Measurements from ENCODE around the gene MLF2. TPM values are rescaled to one million over a fixed set of nuclear protein-coding genes. Genes with fewer than 3 reads are reported as not detected.

The MLF2 gene
- total RNA-seq, 1 experiment from 2014 or later, result 309 TPM

- ChIA-PET POLR2A (interaction anchor here (1.0 to 2.2 kb wide), 3 partner anchors 10 to 57 kb away, joined by 3 to 10 read pairs (median 7); partner anchors contain the start of genes GPR162 and MLF2), CTCF (interaction anchor here (0.8 to 3.0 kb wide), 3 partner anchors 10 to 11 kb away, joined by 4 to 53 read pairs (median 7); partner anchors contain the start of gene MLF2), RAD21 (ENCODE audit: low non-redundant PET in 1 of 2, low total read pairs in 2 of 2, uncharacterized antibody in 2 of 2, unreplicated experiment in 2 of 2) (interaction anchor here in 1 of 2 experiments (1.1 kb wide), 1 partner anchor 11 kb away, joined by 3 read pairs; the partner anchor contains the start of gene MLF2)
- BruUV-seq (replicated peaks), result no TSS peak
- no peaks in the 10 kb centered on the region for H3K9me3 ChIP-seq (ENCODE audit: control insufficient read depth in 1 of 2, insufficient read depth in 1 of 2, low read depth in 1 of 2, low read length in 2 of 2)
- H3K79me2 ChIP-seq (ENCODE audit: insufficient read depth, low read length), result peaks cover 25% of the 10 kb centered on the region
- H3K9ac ChIP-seq (ENCODE audit: low read length), result peak overlapping the region; percentile 84
- ATAC-seq, result peak; percentile 80
- peak overlapping the region; percentile 85 to 90 for H3K4me3 ChIP-seq (replicated peaks in 1 of 2; ENCODE audit: low read depth in 1 of 2, low read length in 2 of 2)
- no peaks in the 10 kb centered on the region; a peak in 1 of 4 replicates for H3K36me3 ChIP-seq (ENCODE audit: control insufficient read depth in 1 of 2, insufficient read depth in 2 of 2, low read length in 2 of 2)
- DNase-seq (ENCODE audit: low read depth, low spot score), result peak; percentile 99
- H3K27me3 ChIP-seq (ENCODE audit: insufficient read depth, low read length), result no peaks in the 10 kb centered on the region
- TF ChIP-seq POLR2A (IDR thresholded peaks at IDR 0.05; ENCODE audit: borderline replicate concordance, extremely low read depth, insufficient read depth, insufficient read length), result peak; percentile 53
- no peak for TF ChIP-seq TCF7L2 (IDR thresholded peaks at IDR 0.05; ENCODE audit: borderline replicate concordance, extremely low read depth, insufficient read depth, insufficient read length)
- TF ChIP-seq MAX (IDR thresholded peaks at IDR 0.05), result no peak
- H3K9me2 ChIP-seq (ENCODE audit: insufficient read depth), result no peaks in the 10 kb centered on the region
- no peak overlapping the region for H2AFZ ChIP-seq (ENCODE audit: low read depth, low read length, poor library complexity, severe bottlenecking)
- intact Hi-C loops (cut with micrococcal nuclease), result no loop called here
- H3K4me1 ChIP-seq (ENCODE audit: control insufficient read depth in 1 of 2, insufficient read depth in 2 of 2, low read length in 2 of 2), result peaks cover 54 to 74% of the 10 kb centered on the region in 2 experiments
- H3K27ac ChIP-seq (ENCODE audit: low read depth, low read length), result peak overlapping the region; percentile 72
- no peaks in the 10 kb centered on the region for H4K20me1 ChIP-seq (ENCODE audit: insufficient read depth)
- peak overlapping the region; percentile 95 for H3K4me2 ChIP-seq (ENCODE audit: low read length)
Measured at GRCh38 chr12:6764011-6764828, 11.3 kb upstream of the MLF2 start.

GRCh38 chr12:6763380-6763779 is 10.4 kb upstream of the MLF2 start:
- Histone ChIP-seq H3K4me1 (ENCODE audit: control insufficient read depth in 1 of 2, insufficient read depth in 2 of 2, low read length in 2 of 2) (peaks cover 46 to 72% of the 10 kb centered on the region in 2 experiments), H3K9me2 (ENCODE audit: insufficient read depth) (no peaks in the 10 kb centered on the region), H3K27ac (ENCODE audit: low read depth, low read length) (peak overlapping the region; percentile 72), H2AFZ (ENCODE audit: low read depth, low read length, poor library complexity, severe bottlenecking) (no peak overlapping the region), H3K4me3 (replicated peaks in 1 of 2; ENCODE audit: low read depth in 1 of 2, low read length in 2 of 2) (no peak overlapping the region), H3K9ac (ENCODE audit: low read length) (peak overlapping the region; percentile 48), H4K20me1 (ENCODE audit: insufficient read depth) (no peaks in the 10 kb centered on the region), H3K4me2 (ENCODE audit: low read length) (peak overlapping the region; percentile 95), H3K36me3 (ENCODE audit: control insufficient read depth in 1 of 2, insufficient read depth in 2 of 2, low read length in 2 of 2) (no peaks in the 10 kb centered on the region), H3K79me2 (ENCODE audit: insufficient read depth, low read length) (peaks cover 16% of the 10 kb centered on the region), H3K27me3 (ENCODE audit: insufficient read depth, low read length) (no peaks in the 10 kb centered on the region), H3K9me3 (ENCODE audit: control insufficient read depth in 1 of 2, insufficient read depth in 1 of 2, low read depth in 1 of 2, low read length in 2 of 2) (no peaks in the 10 kb centered on the region)
- ChIA-PET POLR2A (interaction anchor here (1.0 kb wide), 1 partner anchor 11 kb away, joined by 3 read pairs; the partner anchor contains the start of gene MLF2), RAD21 (ENCODE audit: low non-redundant PET in 1 of 2, low total read pairs in 2 of 2, uncharacterized antibody in 2 of 2, unreplicated experiment in 2 of 2) (no interaction called here), CTCF (interaction anchor here (0.8 to 1.2 kb wide), 2 partner anchors 9 to 10 kb away, joined by 4 to 7 read pairs; partner anchors contain the start of gene MLF2)
- no peak for TF ChIP-seq ZFX (IDR thresholded peaks at IDR 0.05)
- no peak for TF ChIP-seq JUND (IDR thresholded peaks at IDR 0.05)
- no peak for TF ChIP-seq ZBTB33 (IDR thresholded peaks at IDR 0.05; ENCODE audit: extremely low read depth, insufficient replicate concordance, low read length)
- no peak for TF ChIP-seq POLR2AphosphoS5 (IDR thresholded peaks at IDR 0.05; ENCODE audit: low read depth, low read length)
- no TSS peak for BruUV-seq (replicated peaks)
- intact Hi-C loops (cut with micrococcal nuclease), result no loop called here
- ATAC-seq (no peak), DNase-seq (ENCODE audit: low read depth, low spot score) (no peak)

Data from HCT116 (cell line).